Kidney epithelial cell (primary cell): ENCODE data around the gene HEXA. TPM values are rescaled to one million over a fixed set of nuclear protein-coding genes. Genes with fewer than 3 reads are reported as not detected.

Source experiments
- DNase-seq: peaks from one replicate; pipeline ENCODE4 v3.0.0-alpha.2; 2010; ENCODE audit warnings: low read depth
- H3K27me3 ChIP-seq: 2 replicates; pipeline ENCODE4 v1.6.0; 2011; ENCODE audit warnings: low read length; ENCODE audit not compliant: control insufficient read depth, insufficient read depth
- H3K36me3 ChIP-seq: 2 replicates; pipeline ENCODE4 v1.5.1; 2011; ENCODE audit warnings: low read length; ENCODE audit not compliant: control insufficient read depth, insufficient read depth
- H3K4me3 ChIP-seq: 2 replicates; pipeline ENCODE4 v1.5.1; 2011; ENCODE audit warnings: low read depth, mild to moderate bottlenecking, control low read depth, low read length
- CTCF ChIP-seq: IDR thresholded peaks from 2 replicates; pipeline ENCODE4 v1.5.1; 2011; ENCODE audit warnings: mild to moderate bottlenecking, moderate library complexity, low read length, control low read depth, inconsistent platforms; ENCODE audit not compliant: insufficient read depth, poor library complexity, severe bottlenecking
- total RNA-seq: library from RNA; depleted of rRNA; stranded (reverse); fragments of >200 nt; gene quantifications from 2 replicates; pipeline ENCODE4 v1.2.3, GENCODE V29; 2015

The HEXA gene
- total RNA-seq, 1 donor from 2014 or later = 135 TPM

GRCh38 chr15:72369964-72370363 lies 5.8 kb downstream of the HEXA start:
- peaks cover 2% of the 10 kb centered on the region for H3K36me3 ChIP-seq
- H3K4me3 ChIP-seq = no peak overlapping the region
- DNase-seq = no peak
- H3K27me3 ChIP-seq = no peaks in the 10 kb centered on the region
- TF ChIP-seq CTCF = no peak

- no peak for DNase-seq
- Histone ChIP-seq H3K4me3 (no peak overlapping the region), H3K27me3 (no peaks in the 10 kb centered on the region), H3K36me3 (peaks cover 2% of the 10 kb centered on the region)
- no peak for TF ChIP-seq CTCF
These were observed 6.9 kb downstream of the HEXA start for GRCh38 chr15:72368899-72369298.

- Histone ChIP-seq H3K4me3 (no peak overlapping the region), H3K36me3 (peaks cover 2% of the 10 kb centered on the region), H3K27me3 (no peaks in the 10 kb centered on the region)
- TF ChIP-seq CTCF = no peak
- DNase-seq = no peak
These were observed 7.5 kb downstream of the HEXA start for GRCh38 chr15:72368325-72368724.

GRCh38 chr15:72365844-72366243 lies 10.0 kb downstream of the HEXA start:
- no peak for DNase-seq
- Histone ChIP-seq H3K36me3 (peaks cover 2% of the 10 kb centered on the region), H3K27me3 (no peaks in the 10 kb centered on the region), H3K4me3 (no peak overlapping the region)
- no peak for TF ChIP-seq CTCF

- no peak for DNase-seq
- Histone ChIP-seq H3K36me3 (no peaks in the 10 kb centered on the region), H3K27me3 (no peaks in the 10 kb centered on the region), H3K4me3 (no peak overlapping the region)
- TF ChIP-seq CTCF = no peak
These were observed 14.6 kb downstream of the HEXA start for GRCh38 chr15:72361176-72361575.

- Histone ChIP-seq H3K27me3 (no peaks in the 10 kb centered on the region), H3K4me3 (no peak overlapping the region), H3K36me3 (no peaks in the 10 kb centered on the region)
- no peak for DNase-seq
- TF ChIP-seq CTCF = no peak
These were observed 17.1 kb downstream of the HEXA start for GRCh38 chr15:72358650-72359171.
